Right renal cortex interstitium (tissue), 3 donors: Measurements from ENCODE around the gene ARHGAP40. TPM values are rescaled to one million over a fixed set of nuclear protein-coding genes. Genes with fewer than 3 reads are reported as not detected.
"Not testable (repeated sequence)": the region's sequence is repeated elsewhere in the genome, so short reads cannot be mapped to it uniquely, and the experiment has no call there.

ENCODE experiments used
- DNase-seq, 3 donors: peaks; one replicate each; pipeline ENCODE4 v3.0.0-alpha.2; 2013; ENCODE audit warnings: low read depth in 3 of 3, low spot score in 2 of 3
- polyA plus RNA-seq, 3 donors: library from polyadenylated mRNA; unstranded; fragments of 120-200 nt; gene quantifications; one replicate each; pipeline ENCODE4 v1.2.1, GENCODE V29; 2013; ENCODE audit not compliant: insufficient read length in 3 of 3

ARHGAP40 gene
- polyA plus RNA-seq, 3 donors, result 0.26 to 1.3 (median 0.60) TPM

- no peak for DNase-seq
Observed at GRCh38 chr20:38586181-38586525, 15.5 kb upstream of the ARHGAP40 start.

- no peak for DNase-seq
Observed at GRCh38 chr20:38588303-38588702, 13.3 kb upstream of the ARHGAP40 start.

GRCh38 chr20:38589351-38589750, 12.3 kb upstream of the ARHGAP40 start:
- DNase-seq, result no peak

GRCh38 chr20:38589967-38590675, 11.5 kb upstream of the ARHGAP40 start:
- no peak for DNase-seq

GRCh38 chr20:38590676-38591473, 10.7 kb upstream of the ARHGAP40 start:
- DNase-seq, result no peak

- DNase-seq, result no peak
Observed at GRCh38 chr20:38591474-38592410, 9.9 kb upstream of the ARHGAP40 start.

- not testable (repeated sequence) for DNase-seq
Observed at GRCh38 chr20:38592411-38592790, 9.2 kb upstream of the ARHGAP40 start.

GRCh38 chr20:38594281-38594680, 7.3 kb upstream of the ARHGAP40 start:
- not testable (repeated sequence) for DNase-seq

- not testable (repeated sequence) for DNase-seq
Observed at GRCh38 chr20:38595886-38596285, 5.7 kb upstream of the ARHGAP40 start.

- no peak for DNase-seq
Observed at GRCh38 chr20:38599410-38599882, 2.2 kb upstream of the ARHGAP40 start.

- DNase-seq, result no peak
Observed at GRCh38 chr20:38600057-38600456, 1.6 kb upstream of the ARHGAP40 start.

- DNase-seq, result no peak
Observed at GRCh38 chr20:38602185-38602581, 574 bp downstream of the ARHGAP40 start.

GRCh38 chr20:38603286-38603685, 1.7 kb downstream of the ARHGAP40 start:
- no peak for DNase-seq

GRCh38 chr20:38604873-38605303, 3.3 kb downstream of the ARHGAP40 start:
- DNase-seq, result no peak

GRCh38 chr20:38607351-38607750, 5.7 kb downstream of the ARHGAP40 start:
- no peak for DNase-seq

- no peak for DNase-seq
Observed at GRCh38 chr20:38608188-38608587, 6.6 kb downstream of the ARHGAP40 start.

- no peak for DNase-seq
Observed at GRCh38 chr20:38609815-38610214, 8.2 kb downstream of the ARHGAP40 start.

- DNase-seq, result no peak
Observed at GRCh38 chr20:38610521-38610920, 8.9 kb downstream of the ARHGAP40 start.

GRCh38 chr20:38612751-38613515, 11.3 kb downstream of the ARHGAP40 start:
- no peak for DNase-seq

GRCh38 chr20:38615283-38615682, 13.7 kb downstream of the ARHGAP40 start:
- DNase-seq, result no peak
